NCI-H1417 (cell line): ENCODE measurements around the gene HSD3B7.
A peak's percentile ranks its signal among the peaks of the same experiment; 100 is the strongest.
"Not testable (repeated sequence)": the region's sequence is repeated elsewhere in the genome, so short reads cannot be mapped to it uniquely, and the experiment has no call there.

Experiments
- DNase-seq, 3 experiments: peaks; one replicate each; lab custom pipeline; 2025; lab: John Stamatoyannopoulos, UW

HSD3B7 gene

GRCh38 chr16:30984669-30985400 lies at the start of gene HSD3B7:
TSS of gene HSD3B7 (plus strand) at chr16:30985207. CDS start at chr16:30985659, 452 bp downstream.
- DNase-seq = peak; percentile 36 to 72 (median 59)

- no peak for DNase-seq
Observed at GRCh38 chr16:30937692-30938091, 47.3 kb upstream of the HSD3B7 start.

- not testable (repeated sequence) for DNase-seq
Observed at GRCh38 chr16:30939571-30939970, 45.4 kb upstream of the HSD3B7 start.

GRCh38 chr16:30941600-30942425 lies 43.2 kb upstream of the HSD3B7 start:
- peak; percentile 29 to 69 (median 54) for DNase-seq

- DNase-seq = no peak
Observed at GRCh38 chr16:30942426-30942806, 42.6 kb upstream of the HSD3B7 start.

- DNase-seq = no peak
Observed at GRCh38 chr16:30944352-30944751, 40.7 kb upstream of the HSD3B7 start.

- DNase-seq = no peak
Observed at GRCh38 chr16:30946671-30947540, 38.1 kb upstream of the HSD3B7 start.

- DNase-seq = no peak
Observed at GRCh38 chr16:30947541-30947858, 37.5 kb upstream of the HSD3B7 start.

GRCh38 chr16:30947859-30948666 lies 36.9 kb upstream of the HSD3B7 start:
- DNase-seq = peak; percentile 44 to 55 (median 51)

- DNase-seq = peak in 2 of 3 experiments; percentile 19 to 30
Observed at GRCh38 chr16:30948667-30949649, 36.0 kb upstream of the HSD3B7 start, which contains the start of gene ORAI3. TSS of gene ORAI3 (plus strand) at chr16:30949068. CDS start at chr16:30949290, 222 bp downstream.

GRCh38 chr16:30949650-30950515 lies 35.1 kb upstream of the HSD3B7 start:
- peak in 2 of 3 experiments; percentile 49 to 72 for DNase-seq

- peak in 1 of 3 experiments; percentile 33 for DNase-seq
Observed at GRCh38 chr16:30950516-30951065, 34.4 kb upstream of the HSD3B7 start.

- DNase-seq = no peak
Observed at GRCh38 chr16:30951193-30951592, 33.8 kb upstream of the HSD3B7 start.

- no peak for DNase-seq
Observed at GRCh38 chr16:30951750-30952149, 33.3 kb upstream of the HSD3B7 start.

- no peak for DNase-seq
Observed at GRCh38 chr16:30953111-30953510, 31.9 kb upstream of the HSD3B7 start.

GRCh38 chr16:30953511-30954124 lies 31.4 kb upstream of the HSD3B7 start:
- DNase-seq = peak; percentile 20 to 53 (median 37)

- no peak for DNase-seq
Observed at GRCh38 chr16:30954993-30955392, 30.0 kb upstream of the HSD3B7 start.
